Globus pallidus (tissue), 1 donor: ENCODE data around the gene NCOA1.
A peak's percentile ranks its signal among the peaks of the same experiment; 100 is the strongest.
"Not testable (repeated sequence)": the region's sequence is repeated elsewhere in the genome, so short reads cannot be mapped to it uniquely, and the experiment has no call there.

Source experiments
- DNase-seq: peaks from one replicate; pipeline ENCODE4 v3.0.0-alpha.2; 2015; ENCODE audit warnings: low spot score

The NCOA1 gene

DNA sequence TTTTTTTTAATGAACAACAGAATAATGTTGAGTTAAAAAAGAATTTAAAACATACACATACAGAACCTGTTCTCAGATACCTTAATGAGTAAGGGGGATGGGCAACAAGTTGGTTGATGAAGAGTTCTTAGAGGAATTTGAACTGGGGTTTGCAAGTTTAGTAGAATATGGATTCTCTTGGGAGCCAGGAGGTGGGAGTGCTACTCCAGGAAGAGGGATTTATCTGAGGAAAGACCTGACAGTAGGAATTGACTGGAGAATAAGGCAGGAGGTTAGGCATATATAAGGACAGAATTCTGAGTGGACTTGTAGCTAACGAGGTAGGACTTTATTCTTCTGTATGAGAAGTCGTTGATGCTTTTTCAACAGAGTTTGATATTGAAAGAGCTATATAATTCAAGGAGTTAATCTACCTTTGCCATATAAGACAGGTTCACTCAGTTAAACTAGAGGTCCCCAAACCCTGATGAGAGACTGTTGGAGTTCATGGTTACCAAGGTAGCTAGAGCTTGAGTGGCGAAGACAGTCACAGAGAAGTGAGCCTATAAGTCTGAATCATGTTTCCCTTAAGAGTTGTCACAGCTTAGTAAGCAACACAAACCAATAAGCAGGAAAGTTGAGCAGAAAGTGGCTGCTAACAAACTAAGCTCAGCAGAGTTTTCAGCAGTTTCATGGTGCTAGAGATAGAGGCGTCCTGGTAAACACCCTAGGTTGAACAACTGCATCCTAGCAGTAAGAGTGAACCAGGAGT, 88.2 kb downstream of the NCOA1 start:
- no peak for DNase-seq

DNA sequence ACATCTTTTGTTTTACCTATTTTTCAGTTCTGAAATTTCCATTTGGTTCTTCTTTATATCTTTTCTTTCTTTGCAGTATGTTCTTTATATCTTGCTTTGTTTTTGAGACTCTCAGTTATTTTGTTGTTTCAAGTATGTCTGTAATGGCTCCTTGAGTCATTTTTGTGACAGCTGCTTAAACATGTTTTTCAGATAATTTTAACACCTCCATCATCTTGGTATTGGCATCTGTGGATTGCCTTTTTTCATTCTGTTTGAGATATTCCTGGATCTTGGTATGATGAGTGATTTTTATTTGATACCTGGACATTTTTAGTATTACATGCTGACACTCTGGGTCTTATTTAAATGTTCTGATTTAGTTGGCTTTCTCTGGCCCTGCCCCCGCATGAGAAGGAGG, 89.5 kb downstream of the NCOA1 start:
- no peak for DNase-seq

GRCh38 chr2:24581971-24582370, 90.9 kb downstream of the NCOA1 start:
- DNase-seq, result not testable (repeated sequence)

DNA sequence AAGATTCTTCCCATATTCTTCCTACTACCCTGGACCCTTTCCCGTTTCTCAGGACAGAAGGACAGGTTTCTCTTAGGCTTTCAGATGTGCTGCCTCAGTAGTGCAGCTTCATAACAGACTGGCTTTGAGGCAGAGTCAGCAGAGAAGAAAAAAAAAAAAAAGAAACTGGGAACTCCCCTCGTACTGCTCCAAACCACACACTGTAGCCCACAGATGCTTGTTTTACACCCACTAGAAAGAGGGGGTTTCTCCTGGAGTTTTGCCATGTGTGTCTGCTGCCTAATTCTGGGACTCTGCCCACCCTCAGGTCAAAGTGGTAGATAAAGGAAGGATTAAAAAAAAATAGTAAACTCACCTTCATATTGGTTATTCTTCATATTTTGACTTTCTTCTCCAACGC, 95.9 kb downstream of the NCOA1 start:
- no peak for DNase-seq

DNA sequence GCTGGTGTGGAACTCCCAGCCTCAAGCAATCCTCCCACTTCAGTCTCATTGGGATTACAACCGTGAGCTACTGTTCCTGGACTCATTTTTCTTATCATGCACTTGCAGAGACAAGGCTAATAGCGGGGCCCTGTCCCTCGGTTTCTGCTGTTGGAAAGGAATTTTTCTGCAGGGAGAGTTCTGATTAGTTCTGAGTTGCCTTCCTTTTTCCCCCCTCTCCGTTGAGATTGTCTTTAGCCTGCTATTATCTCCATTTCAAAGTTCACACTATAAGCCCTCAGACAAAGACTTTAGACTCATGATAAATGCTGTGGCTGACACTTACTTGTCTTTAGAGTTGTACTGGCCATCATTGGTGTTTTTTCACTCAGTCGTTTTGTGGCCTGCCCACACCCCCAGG, 97.2 kb downstream of the NCOA1 start:
- no peak for DNase-seq

DNA sequence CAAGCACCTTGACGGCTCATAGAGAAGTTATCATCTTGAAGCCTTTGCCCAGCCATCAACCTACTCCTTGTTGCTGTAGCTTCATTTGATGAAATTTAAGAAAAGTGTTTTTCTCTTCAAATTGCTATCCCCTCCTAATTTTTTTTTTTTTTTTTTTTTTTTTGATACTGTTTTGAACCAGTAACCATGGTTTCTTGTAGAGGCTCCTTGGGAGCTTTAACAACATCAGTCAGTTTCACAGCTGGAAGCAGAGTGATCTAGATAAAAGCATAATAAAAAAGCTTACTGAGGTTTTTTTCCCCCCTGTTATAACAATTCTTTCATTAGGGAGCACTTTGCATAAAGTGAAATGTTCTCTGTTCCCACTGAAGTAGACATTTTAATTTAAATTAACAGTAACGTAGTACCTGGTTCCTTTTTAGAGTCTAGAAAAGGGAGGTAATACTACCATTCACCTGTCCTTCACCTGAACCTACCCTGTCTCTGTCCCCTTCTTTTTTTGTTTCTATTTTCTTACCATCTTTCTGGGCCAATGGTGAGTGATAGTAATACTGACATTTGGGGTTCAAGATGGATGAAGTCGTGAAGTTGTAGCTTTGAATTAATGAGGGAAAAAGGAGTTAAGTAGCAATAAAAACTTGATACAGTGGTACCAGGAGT, 101.5 kb downstream of the NCOA1 start:
- no peak for DNase-seq

DNA sequence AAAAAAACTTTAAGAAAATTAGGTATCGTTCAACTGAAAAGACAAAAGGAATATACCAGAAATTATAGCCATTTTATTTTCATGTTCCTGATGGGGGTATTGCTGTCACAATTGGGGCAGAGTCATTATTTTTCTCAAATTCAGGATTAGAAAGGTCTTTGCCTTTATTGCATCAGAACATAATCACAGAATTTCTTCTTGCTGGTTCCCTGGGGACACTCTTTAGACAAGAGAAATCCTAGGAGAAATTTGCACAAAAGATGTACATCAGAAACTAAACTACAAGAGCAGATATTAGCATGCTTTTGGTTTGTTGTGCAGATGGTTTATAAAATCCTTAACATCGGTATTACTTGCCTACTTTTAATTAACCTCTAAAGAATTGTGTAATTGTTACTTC, 103.2 kb downstream of the NCOA1 start:
- no peak for DNase-seq

DNA sequence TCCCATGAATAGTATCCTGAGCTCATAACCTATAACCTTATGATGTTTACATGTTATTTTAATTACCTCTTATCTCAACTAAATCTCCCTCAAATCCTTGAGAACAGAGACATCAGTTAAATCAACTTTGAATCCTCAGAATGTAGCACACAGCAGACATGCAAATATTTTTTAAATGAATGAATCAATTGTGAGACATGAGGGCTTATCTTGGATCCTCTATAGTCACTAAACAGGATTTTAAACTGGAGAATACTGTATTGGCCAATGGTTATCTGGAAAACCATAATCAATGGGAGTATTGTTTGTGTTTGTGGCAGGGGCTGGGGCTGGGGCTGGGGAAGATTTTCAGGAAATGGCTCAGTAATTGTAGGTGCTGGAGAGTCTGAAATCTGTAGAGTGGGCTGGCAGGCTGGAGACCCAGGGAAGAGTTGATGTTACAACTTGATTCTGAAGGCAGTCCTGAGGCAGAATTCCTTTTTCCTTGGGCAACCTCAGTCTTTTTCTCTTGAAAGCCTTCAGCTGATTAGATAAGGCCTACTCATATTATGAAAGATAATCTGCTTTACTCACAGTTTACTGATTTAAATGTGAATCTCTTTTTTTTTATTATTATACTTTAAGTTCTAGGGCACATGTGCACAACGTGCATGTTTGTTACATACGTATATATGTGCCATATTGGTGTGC, 106.3 kb downstream of the NCOA1 start:
- DNase-seq, result no peak

DNA sequence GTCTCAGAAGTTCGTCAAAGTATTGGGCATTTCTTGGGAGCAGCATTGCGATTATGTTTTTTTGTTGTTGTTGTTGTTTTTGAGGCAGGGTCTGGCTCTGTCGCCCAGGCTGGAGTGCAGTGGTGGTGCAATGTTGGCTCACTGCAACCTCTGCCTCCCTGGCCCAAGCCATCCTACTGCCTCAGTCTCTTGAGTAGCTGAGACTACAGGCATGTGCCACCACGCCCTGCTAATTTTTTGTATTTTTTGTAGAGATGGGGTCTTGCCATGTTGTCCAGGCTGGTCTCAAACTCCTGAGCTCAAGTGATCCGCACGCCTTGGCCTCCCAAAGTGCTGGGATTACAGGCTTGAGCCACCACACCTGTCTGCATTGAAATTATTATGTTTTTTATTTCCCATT, 109.1 kb downstream of the NCOA1 start:
- not testable (repeated sequence) for DNase-seq

GRCh38 chr2:24611631-24612030, 120.6 kb downstream of the NCOA1 start:
- DNase-seq, result no peak

GRCh38 chr2:24613154-24613814, 122.2 kb downstream of the NCOA1 start:
- no peak for DNase-seq

DNA sequence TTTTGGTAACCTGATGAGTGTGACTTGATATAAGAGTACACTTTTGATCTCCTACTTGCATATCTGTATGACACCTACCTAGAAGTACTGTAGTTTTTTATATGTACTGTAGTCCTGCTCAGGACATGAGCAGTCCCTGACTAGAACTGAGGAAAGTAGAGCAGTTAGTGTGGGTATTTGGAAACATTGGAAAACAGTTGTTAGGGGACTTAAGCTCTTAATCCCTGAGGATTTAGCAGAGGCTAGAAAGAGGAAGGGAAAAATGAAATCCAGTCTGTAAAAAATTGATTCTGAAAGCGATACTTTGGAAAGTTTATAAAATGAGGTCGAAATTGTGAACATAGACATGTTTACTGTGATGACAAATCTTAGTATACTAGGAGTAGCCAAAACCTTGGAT, 125.6 kb downstream of the NCOA1 start:
- DNase-seq, result no peak

DNA sequence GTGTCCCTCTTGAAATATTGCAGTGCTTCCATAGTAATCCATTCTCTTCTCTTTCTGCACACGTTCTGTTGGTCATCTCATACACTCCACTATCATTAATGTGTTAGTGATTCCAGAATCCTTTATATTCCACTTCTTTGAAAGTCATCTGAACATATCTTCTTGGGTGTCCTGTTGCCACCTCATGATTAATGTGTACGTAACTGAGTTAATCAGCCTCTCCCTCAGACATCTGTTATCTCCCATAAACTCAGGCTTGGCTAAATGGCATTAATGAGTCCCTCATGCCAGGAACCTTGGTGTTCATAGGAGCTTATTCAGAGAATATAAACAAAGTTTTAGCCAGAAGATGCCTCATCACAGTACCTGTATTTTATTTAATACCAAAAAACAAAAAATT, 126.4 kb downstream of the NCOA1 start:
- DNase-seq, result no peak

- no peak for DNase-seq
These were observed 127.1 kb downstream of the NCOA1 start for GRCh38 chr2:24618144-24618543.

DNA sequence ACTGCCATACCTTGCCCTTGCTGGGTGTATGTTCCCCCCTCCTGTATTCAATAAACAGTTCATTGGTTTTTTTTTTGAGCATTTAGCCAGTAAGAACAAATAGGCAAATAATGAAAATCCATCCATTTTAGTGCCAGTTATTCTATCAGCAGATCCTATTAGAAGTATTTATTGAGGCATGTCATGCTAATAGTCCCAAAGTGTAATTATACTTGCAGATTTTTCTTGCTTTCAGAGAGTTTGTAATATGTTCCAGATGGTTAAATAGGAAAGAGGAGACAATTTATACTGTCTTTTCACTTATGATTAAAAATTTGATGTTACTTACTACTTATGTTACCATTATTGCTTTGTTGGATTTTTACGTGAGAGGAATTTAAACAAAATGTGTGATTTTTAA, 127.6 kb downstream of the NCOA1 start:
- DNase-seq, result no peak

DNA sequence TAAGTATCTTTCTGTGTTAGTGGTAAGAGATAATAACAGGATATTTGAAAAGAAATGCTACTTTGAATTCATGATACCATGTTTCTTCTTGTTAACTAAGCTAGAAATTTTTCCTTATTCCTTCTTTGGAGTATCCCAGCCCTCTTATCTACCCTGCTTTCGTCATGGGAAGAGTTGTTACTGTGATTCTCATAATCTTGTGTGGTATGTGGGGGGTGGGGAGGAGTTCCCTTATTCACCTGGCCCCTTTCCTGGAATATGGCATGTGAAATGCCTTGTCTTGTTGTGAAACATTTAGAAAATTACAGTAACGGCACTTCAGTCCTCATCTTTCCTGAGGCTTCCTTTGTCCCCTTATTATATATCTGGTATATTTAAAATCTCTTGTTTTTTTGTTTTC, 129.9 kb downstream of the NCOA1 start:
- DNase-seq, result no peak

DNA sequence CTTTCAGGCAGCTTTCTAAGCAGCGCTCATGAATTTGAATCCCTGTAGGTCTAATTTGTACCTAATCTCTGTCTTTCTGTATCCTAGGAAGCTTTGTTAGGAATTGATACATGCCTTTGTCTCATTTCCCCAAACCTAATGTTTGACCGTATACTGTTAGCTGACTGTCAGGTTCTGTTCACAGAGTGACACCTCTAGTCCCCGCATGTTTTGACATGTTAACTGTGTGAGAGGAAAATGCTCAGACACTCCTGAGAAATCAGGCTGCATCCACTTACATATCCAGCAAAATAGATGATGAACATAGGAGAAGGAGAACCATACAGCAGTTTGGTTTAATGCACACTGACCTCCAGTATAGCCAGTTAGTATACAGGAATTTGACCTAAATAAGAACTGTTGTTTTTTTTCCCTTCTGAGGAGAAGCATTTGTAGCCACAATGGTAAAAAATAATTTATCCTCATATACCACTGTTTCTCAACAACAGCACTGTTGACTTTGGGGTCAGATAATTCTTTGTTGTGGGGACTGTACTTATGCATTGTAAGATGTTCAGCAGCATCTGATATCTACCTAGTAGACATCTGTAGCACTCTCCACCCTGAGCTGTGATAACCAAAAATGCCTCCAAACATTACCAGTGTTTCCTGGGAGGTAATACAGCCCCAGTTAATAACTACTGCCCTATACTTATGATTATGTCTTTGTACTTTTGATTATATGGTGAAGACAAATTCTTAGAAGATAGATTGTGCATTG, 130.9 kb downstream of the NCOA1 start:
- DNase-seq, result no peak

- no peak for DNase-seq
These were observed 132.5 kb downstream of the NCOA1 start for GRCh38 chr2:24623535-24623934.

GRCh38 chr2:24625728-24626127, 134.7 kb downstream of the NCOA1 start:
- no peak for DNase-seq

DNA sequence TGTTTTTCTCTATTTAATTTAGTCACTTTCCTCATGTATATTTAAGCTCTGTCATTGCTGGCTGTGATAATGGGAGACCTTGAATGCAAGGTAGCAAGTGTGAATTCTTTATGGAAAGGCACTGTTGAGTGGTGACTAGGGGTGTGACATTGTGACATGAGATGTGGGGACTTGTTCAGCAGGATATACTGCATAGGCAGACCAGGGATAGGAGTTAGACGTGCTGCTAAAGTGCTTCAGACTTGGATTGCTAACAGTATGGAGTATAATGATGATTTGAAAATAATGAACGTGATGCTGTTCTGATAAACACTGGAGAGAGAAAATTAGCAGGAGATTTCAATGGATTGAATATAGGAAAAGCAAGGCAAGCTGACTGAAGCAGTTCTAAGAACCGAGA, 135.1 kb downstream of the NCOA1 start:
- no peak for DNase-seq

DNA sequence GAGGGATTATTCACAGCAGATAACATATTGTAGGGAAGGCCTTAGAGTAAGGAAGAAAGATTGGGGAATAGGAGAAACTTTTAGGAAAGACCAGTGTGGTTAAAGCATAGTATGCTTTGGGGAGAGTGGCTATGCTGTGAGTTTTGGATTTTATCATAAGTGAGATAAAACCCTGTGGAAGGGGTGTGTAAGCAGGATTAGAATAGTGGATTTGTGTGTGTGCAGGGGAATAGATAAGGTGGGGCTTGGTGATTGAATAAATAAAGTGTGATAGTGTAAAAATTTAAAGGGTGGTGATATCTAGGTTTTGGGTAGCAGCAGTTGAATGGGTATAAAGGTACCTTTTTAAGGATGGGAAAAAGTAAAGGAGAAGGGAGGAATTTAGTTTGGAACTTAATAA, 137.7 kb downstream of the NCOA1 start:
- no peak for DNase-seq

- peak; percentile 12 for DNase-seq
These were observed 141.1 kb downstream of the NCOA1 start for GRCh38 chr2:24632172-24632571.
